ENCODE results near the gene VWCE.

GRCh38 chr11:61332797-61333549 lies 37.9 kb upstream of the VWCE start, which contains the start of the genes DDB1 and TKFC:
- TF ChIP-seq CTCF (IDR thresholded peaks at IDR 0.05; ENCODE audit: poor library complexity, severe bottlenecking) (no peak), POLR2AphosphoS5 (IDR thresholded peaks at IDR 0.05) (peak; percentile 88), REST (IDR thresholded peaks at IDR 0.05; ENCODE audit: borderline replicate concordance) (peak; percentile 86), SMC3 (conservative IDR thresholded peaks at IDR 0.05; ENCODE audit: poor library complexity) (peak; percentile 35), EZH2 (IDR thresholded peaks at IDR 0.05; ENCODE audit: borderline replicate concordance, insufficient read depth, low read length, poor library complexity, severe bottlenecking) (no peak), MXI1 (conservative IDR thresholded peaks at IDR 0.05; ENCODE audit: poor library complexity, severe bottlenecking) (peak; percentile 96), RAD21 (conservative IDR thresholded peaks at IDR 0.05) (peak; percentile 36), EP300 (conservative IDR thresholded peaks at IDR 0.05; ENCODE audit: poor library complexity, severe bottlenecking) (no peak)

Measured in neural cell (in vitro differentiated cells).